HEK293 (cell line): ENCODE data around the gene UBE3A.

Experiments
- CTCF ChIA-PET: fragments of 350-600 bp; formaldehyde crosslinking; extraction: SDS; loops from one replicate; lab custom pipeline; 2021; ENCODE audit warnings: antibody characterized with exemption; lab: Yijun Ruan, JAX
- POLR2A ChIA-PET: fragments of 300-600 bp; formaldehyde crosslinking; extraction: SDS; loops from one replicate; lab custom pipeline; 2020; ENCODE audit warnings: antibody characterized with exemption, inconsistent platforms; lab: Yijun Ruan, JAX
- H3K27ac ChIP-seq: fragments of 200-500 bp; sonication (Bioruptor generic); 2 replicates; pipeline ENCODE4 v1.5.1; 2014; ENCODE audit warnings: low read depth, low read length, control low read depth, inconsistent platforms; ENCODE audit errors: extremely low read depth
- H3K36me3 ChIP-seq, 2 experiments: fragments of 200-500 bp in 1 of 2; sonication (Bioruptor generic) in 1 of 2; 1 replicate in 1 of 2; 2 replicates in 1 of 2; pipeline ENCODE4 v1.5.1; 2014 to 2017; ENCODE audit warnings: inconsistent platforms in 2 of 2, low read length in 2 of 2; ENCODE audit not compliant: control insufficient read depth in 2 of 2, insufficient read depth in 1 of 2
- H3K4me1 ChIP-seq: fragments of 200-500 bp; sonication (Bioruptor generic); 2 replicates; pipeline ENCODE4 v1.5.1; 2014; ENCODE audit warnings: mild to moderate bottlenecking, low read length, inconsistent platforms; ENCODE audit not compliant: control insufficient read depth, insufficient read depth
- H3K4me3 ChIP-seq: 2 replicates; pipeline ENCODE4 v1.5.1; 2011; ENCODE audit warnings: low read depth, mild to moderate bottlenecking, control low read depth, low read length, moderate library complexity
- H3K9me3 ChIP-seq: fragments of 200-500 bp; sonication (Bioruptor generic); 2 replicates; pipeline ENCODE4 v1.5.1; 2014; ENCODE audit warnings: low read depth, low read length, inconsistent platforms; ENCODE audit not compliant: control insufficient read depth, insufficient read depth
- MEIS1 ChIP-seq: sonication (generic); formaldehyde crosslinking; IDR thresholded peaks from 2 replicates; pipeline ENCODE4 v1.8.1; 2022; ENCODE audit warnings: missing genetic modification reagents, mild to moderate bottlenecking, borderline replicate concordance
- MYNN ChIP-seq: fragments of 450-650 bp; formaldehyde crosslinking; IDR thresholded peaks from 2 replicates; pipeline ENCODE4 v1.5.1; 2016; ENCODE audit warnings: missing biosample characterization, missing genetic modification characterization, borderline replicate concordance
- MZF1 ChIP-seq: fragments of 450-650 bp; formaldehyde crosslinking; IDR thresholded peaks from 2 replicates; pipeline ENCODE4 v1.5.1; 2017; ENCODE audit warnings: missing biosample characterization, missing genetic modification characterization, borderline replicate concordance
- SCRT2 ChIP-seq: fragments of 450-650 bp; formaldehyde crosslinking; IDR thresholded peaks from 2 replicates; pipeline ENCODE4 v1.5.1; 2016; ENCODE audit warnings: missing biosample characterization, missing genetic modification characterization
- ZEB2 ChIP-seq: fragments of 450-650 bp; formaldehyde crosslinking; IDR thresholded peaks from 2 replicates; pipeline ENCODE4 v1.5.1; 2016; ENCODE audit warnings: missing biosample characterization, missing genetic modification characterization
- ZFP41 ChIP-seq: fragments of 450-650 bp; formaldehyde crosslinking; IDR thresholded peaks from 2 replicates; pipeline ENCODE4 v1.5.1; 2016; ENCODE audit warnings: missing biosample characterization, missing genetic modification characterization, borderline replicate concordance
- ZNF138 ChIP-seq: fragments of 450-650 bp; formaldehyde crosslinking; IDR thresholded peaks from 2 replicates; pipeline ENCODE4 v1.5.1; 2016; ENCODE audit warnings: missing biosample characterization, missing genetic modification characterization, borderline replicate concordance
- ZNF157 ChIP-seq: fragments of 450-650 bp; formaldehyde crosslinking; IDR thresholded peaks from 2 replicates; pipeline ENCODE4 v1.5.1; 2016; ENCODE audit warnings: missing biosample characterization, missing genetic modification characterization
- ZNF16 ChIP-seq: fragments of 450-650 bp; formaldehyde crosslinking; IDR thresholded peaks from 2 replicates; pipeline ENCODE4 v1.5.1; 2016; ENCODE audit warnings: low read depth, missing biosample characterization, missing genetic modification characterization
- ZNF184 ChIP-seq: fragments of 450-650 bp; IDR thresholded peaks from 2 replicates; pipeline ENCODE4 v1.5.1; 2018; ENCODE audit warnings: missing biosample characterization, mild to moderate bottlenecking, missing genetic modification characterization
- ZNF48 ChIP-seq: fragments of 450-650 bp; formaldehyde crosslinking; IDR thresholded peaks from 2 replicates; pipeline ENCODE4 v1.5.1; 2016; ENCODE audit warnings: missing biosample characterization, missing genetic modification characterization
- ZNF513 ChIP-seq: fragments of 450-650 bp; IDR thresholded peaks from 2 replicates; pipeline ENCODE4 v1.5.1; 2018; ENCODE audit warnings: missing biosample characterization, missing genetic modification characterization
- ZNF692 ChIP-seq: fragments of 450-650 bp; formaldehyde crosslinking; IDR thresholded peaks from 2 replicates; pipeline ENCODE4 v1.5.1; 2016; ENCODE audit warnings: missing biosample characterization, missing genetic modification characterization
- TF ChIP-seq, protein P1 (sequence below): IDR thresholded peaks from 2 replicates; pipeline ENCODE4 v1.6.1; 2011; ENCODE audit warnings: mild to moderate bottlenecking, low read depth, low read length, borderline replicate concordance
- TF ChIP-seq, protein P2 (sequence below): fragments of 450-650 bp; formaldehyde crosslinking; IDR thresholded peaks from 2 replicates; pipeline ENCODE4 v1.5.1; 2016; ENCODE audit warnings: missing biosample characterization, missing genetic modification characterization

UBE3A gene

DNA sequence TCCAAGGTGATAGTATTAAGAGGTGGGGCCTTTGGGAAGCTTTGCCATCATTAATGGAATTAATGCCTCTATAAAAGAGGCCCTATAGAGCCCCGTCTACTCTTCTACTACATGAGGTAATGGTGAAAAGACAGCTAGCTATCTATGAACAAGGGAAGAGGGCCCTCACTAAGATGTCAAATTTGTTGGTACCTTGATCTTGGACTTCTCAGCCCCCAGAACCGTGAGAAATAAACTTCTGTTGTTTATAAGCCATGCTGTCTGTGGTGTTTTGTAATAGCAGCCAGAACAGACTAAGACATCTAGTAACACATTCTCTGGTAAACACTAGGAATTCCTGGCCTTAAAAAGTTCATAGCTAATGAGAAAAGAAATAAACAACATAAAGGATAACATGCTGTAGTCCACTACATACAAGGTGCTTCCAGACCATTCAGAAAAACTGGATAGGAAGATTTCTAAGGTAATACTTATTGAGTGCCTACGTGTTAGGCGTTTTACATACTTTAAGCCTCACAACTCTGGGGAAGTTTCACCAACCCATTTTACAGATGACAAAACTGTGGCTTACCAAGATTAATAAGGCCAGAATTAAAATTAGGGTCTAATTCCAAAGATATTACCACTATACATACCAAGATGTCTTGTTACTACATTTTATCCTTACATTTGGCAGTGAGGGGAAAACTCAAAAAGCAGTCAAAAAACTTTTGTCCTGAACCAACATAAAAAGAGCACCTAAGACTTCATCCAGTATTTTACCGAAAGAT lies 3.2 kb downstream of the UBE3A start (continued):
- TF ChIP-seq ZNF513 (tag by site-specific recombination) (no peak), SCRT2 (tag by site-specific recombination) (no peak), MEIS1 (CRISPR knock-in tag) (no peak)
- TF ChIP-seq, all 188 proteins: peak for 0

- H3K27ac ChIP-seq: no peak overlapping the region
- H3K4me3 ChIP-seq: no peak overlapping the region
- TF ChIP-seq ZEB2 (no peak), ZFP41 (tag by site-specific recombination) (no peak), ZNF157 (tag by site-specific recombination) (no peak), MYNN (tag by site-specific recombination) (no peak), ZNF48 (tag by site-specific recombination) (no peak), ZNF513 (tag by site-specific recombination) (no peak), MZF1 (tag by site-specific recombination) (no peak), ZNF138 (tag by site-specific recombination) (no peak), ZNF692 (tag by site-specific recombination) (no peak), ZNF16 (tag by site-specific recombination) (no peak), ZNF184 (tag by site-specific recombination) (no peak)
- TF ChIP-seq, protein P1, sequence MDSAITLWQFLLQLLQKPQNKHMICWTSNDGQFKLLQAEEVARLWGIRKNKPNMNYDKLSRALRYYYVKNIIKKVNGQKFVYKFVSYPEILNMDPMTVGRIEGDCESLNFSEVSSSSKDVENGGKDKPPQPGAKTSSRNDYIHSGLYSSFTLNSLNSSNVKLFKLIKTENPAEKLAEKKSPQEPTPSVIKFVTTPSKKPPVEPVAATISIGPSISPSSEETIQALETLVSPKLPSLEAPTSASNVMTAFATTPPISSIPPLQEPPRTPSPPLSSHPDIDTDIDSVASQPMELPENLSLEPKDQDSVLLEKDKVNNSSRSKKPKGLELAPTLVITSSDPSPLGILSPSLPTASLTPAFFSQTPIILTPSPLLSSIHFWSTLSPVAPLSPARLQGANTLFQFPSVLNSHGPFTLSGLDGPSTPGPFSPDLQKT: no peak
- TF ChIP-seq, protein P2, sequence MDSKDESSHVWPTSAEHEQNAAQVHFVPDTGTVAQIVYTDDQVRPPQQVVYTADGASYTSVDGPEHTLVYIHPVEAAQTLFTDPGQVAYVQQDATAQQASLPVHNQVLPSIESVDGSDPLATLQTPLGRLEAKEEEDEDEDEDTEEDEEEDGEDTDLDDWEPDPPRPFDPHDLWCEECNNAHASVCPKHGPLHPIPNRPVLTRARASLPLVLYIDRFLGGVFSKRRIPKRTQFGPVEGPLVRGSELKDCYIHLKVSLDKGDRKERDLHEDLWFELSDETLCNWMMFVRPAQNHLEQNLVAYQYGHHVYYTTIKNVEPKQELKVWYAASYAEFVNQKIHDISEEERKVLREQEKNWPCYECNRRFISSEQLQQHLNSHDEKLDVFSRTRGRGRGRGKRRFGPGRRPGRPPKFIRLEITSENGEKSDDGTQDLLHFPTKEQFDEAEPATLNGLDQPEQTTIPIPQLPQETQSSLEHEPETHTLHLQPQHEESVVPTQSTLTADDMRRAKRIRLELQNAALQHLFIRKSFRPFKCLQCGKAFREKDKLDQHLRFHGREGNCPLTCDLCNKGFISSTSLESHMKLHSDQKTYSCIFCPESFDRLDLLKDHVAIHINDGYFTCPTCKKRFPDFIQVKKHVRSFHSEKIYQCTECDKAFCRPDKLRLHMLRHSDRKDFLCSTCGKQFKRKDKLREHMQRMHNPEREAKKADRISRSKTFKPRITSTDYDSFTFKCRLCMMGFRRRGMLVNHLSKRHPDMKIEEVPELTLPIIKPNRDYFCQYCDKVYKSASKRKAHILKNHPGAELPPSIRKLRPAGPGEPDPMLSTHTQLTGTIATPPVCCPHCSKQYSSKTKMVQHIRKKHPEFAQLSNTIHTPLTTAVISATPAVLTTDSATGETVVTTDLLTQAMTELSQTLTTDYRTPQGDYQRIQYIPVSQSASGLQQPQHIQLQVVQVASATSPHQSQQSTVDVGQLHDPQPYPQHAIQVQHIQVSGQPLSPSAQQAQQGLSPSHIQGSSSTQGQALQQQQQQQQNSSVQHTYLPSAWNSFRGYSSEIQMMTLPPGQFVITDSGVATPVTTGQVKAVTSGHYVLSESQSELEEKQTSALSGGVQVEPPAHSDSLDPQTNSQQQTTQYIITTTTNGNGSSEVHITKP: no peak
- H3K4me1 ChIP-seq: peaks cover 6% of the 10 kb centered on the region
- H3K9me3 ChIP-seq: no peaks in the 10 kb centered on the region
- POLR2A ChIA-PET: no interaction called here
- H3K36me3 ChIP-seq: peaks cover 0 to 4% of the 10 kb centered on the region in 2 experiments; a peak in 1 of 3 replicates
- CTCF ChIA-PET: no interaction called here
These were observed 5.5 kb downstream of the UBE3A start for GRCh38 chr15:25433118-25433865.
